SK-N-SH (cell line): Measurements from ENCODE around the gene NOG. TPM values are rescaled to one million over a fixed set of nuclear protein-coding genes. Genes with fewer than 3 reads are reported as not detected.

Experiments
- CTCF ChIA-PET: fragments of 300-600, 350-600 bp; formaldehyde crosslinking; extraction: SDS; loops from one replicate; lab custom pipeline; 2021; lab: Yijun Ruan, JAX
- POLR2A ChIA-PET: fragments of 350-600 bp; sonication (Branson Sonifier 250); formaldehyde crosslinking; extraction: SDS; loops from one replicate; lab custom pipeline; 2020; ENCODE audit warnings: antibody characterized with exemption, inconsistent platforms; lab: Yijun Ruan, JAX
- DNase-seq: peaks from one replicate; pipeline ENCODE4 v3.0.0; 2012
- H2AFZ ChIP-seq: fragments of 200-600 bp; sonication (generic); 2 replicates; pipeline ENCODE4 v1.8.1; 2016; ENCODE audit warnings: antibody characterized with exemption, mild to moderate bottlenecking, low read depth
- H3F3A ChIP-seq: fragments of 200-600 bp; sonication (generic); replicated peaks from 2 replicates; pipeline ENCODE3; 2016; ENCODE audit warnings: antibody characterized with exemption, mild to moderate bottlenecking; ENCODE audit not compliant: insufficient read depth
- H3K27ac ChIP-seq, 2 experiments: fragments of 200-500 bp in 1 of 2; fragments of 200-600 bp in 1 of 2; sonication (Bioruptor generic) in 1 of 2; sonication (generic), shearing (Covaris generic) in 1 of 2; 2 replicates each; pipeline versions ENCODE4 v1.5.1 to v1.6.1; 2014 to 2016; ENCODE audit warnings: low read depth in 2 of 2, inconsistent platforms in 1 of 2, low read length in 1 of 2, mild to moderate bottlenecking in 1 of 2, mixed read lengths in 1 of 2
- H3K27me3 ChIP-seq: fragments of 200-600 bp; sonication (generic), shearing (Covaris generic); 2 replicates; pipeline ENCODE4 v1.6.1; 2016; ENCODE audit warnings: mixed run types; ENCODE audit not compliant: insufficient read depth
- H3K36me3 ChIP-seq, 2 experiments: fragments of 200-500 bp in 1 of 2; fragments of 200-600 bp in 1 of 2; sonication (Bioruptor generic) in 1 of 2; sonication (generic) in 1 of 2; replicated peaks in 1 of 2; 2 replicates each; pipeline versions ENCODE3 to v1.5.1; 2014 to 2016; ENCODE audit warnings: low read length in 1 of 2, mild to moderate bottlenecking in 1 of 2; ENCODE audit not compliant: insufficient read depth in 2 of 2, control insufficient read depth in 1 of 2
- H3K4me1 ChIP-seq, 2 experiments: fragments of 200-500 bp in 1 of 2; fragments of 200-600 bp in 1 of 2; sonication (Bioruptor generic) in 1 of 2; sonication (generic), shearing (Covaris generic) in 1 of 2; 2 replicates each; pipeline versions ENCODE4 v1.5.1 to v1.6.1; 2014 to 2016; ENCODE audit warnings: low read depth in 1 of 2, low read length in 1 of 2, mixed run types in 1 of 2; ENCODE audit not compliant: insufficient read depth in 2 of 2, control insufficient read depth in 1 of 2
- H3K4me2 ChIP-seq: fragments of 200-600 bp; sonication (generic), shearing (Covaris generic); 2 replicates; pipeline ENCODE4 v1.6.1; 2017; ENCODE audit warnings: mixed run types
- H3K4me3 ChIP-seq, 2 experiments: fragments of 200-500 bp in 1 of 2; fragments of 200-600 bp in 1 of 2; sonication (Bioruptor generic) in 1 of 2; sonication (generic), shearing (Covaris generic) in 1 of 2; 2 replicates each; pipeline versions ENCODE4 v1.5.1 to v1.8.1; 2014 to 2016; ENCODE audit warnings: low read depth in 2 of 2, inconsistent platforms in 1 of 2, low read length in 1 of 2, mild to moderate bottlenecking in 1 of 2, mixed read lengths in 1 of 2, moderate library complexity in 1 of 2
- H3K79me2 ChIP-seq: fragments of 200-600 bp; sonication (generic); 2 replicates; pipeline ENCODE4 v1.8.1; 2017; ENCODE audit warnings: mild to moderate bottlenecking; ENCODE audit not compliant: insufficient read depth
- H3K9ac ChIP-seq: fragments of 200-600 bp; sonication (generic); 2 replicates; pipeline ENCODE4 v1.6.1; 2017; ENCODE audit warnings: mixed run types
- H3K9me2 ChIP-seq: fragments of 200-600 bp; sonication (generic); 2 replicates; pipeline ENCODE4 v1.6.1; 2017; ENCODE audit warnings: mixed run types
- H3K9me3 ChIP-seq: fragments of 200-600 bp; sonication (generic); 2 replicates; pipeline ENCODE4 v1.6.1; 2017; ENCODE audit warnings: mixed run types, mild to moderate bottlenecking, moderate library complexity
- H4K20me1 ChIP-seq: fragments of 200-600 bp; sonication (generic); 2 replicates; pipeline ENCODE4 v1.6.1; 2017; ENCODE audit warnings: mild to moderate bottlenecking, mixed run types; ENCODE audit not compliant: insufficient read depth
- EP300 ChIP-seq, 2 experiments: IDR thresholded peaks; 2 replicates each; pipeline versions ENCODE4 v1.4.0 to v1.6.1; 2012; ENCODE audit warnings: borderline replicate concordance in 1 of 2, low read depth in 1 of 2, low read length in 1 of 2
- EZH2phosphoT487 ChIP-seq: fragments of 200-600 bp; sonication (generic); IDR thresholded peaks from 2 replicates; pipeline ENCODE4 v1.6.1; 2017; ENCODE audit warnings: low read depth, mixed run types, mild to moderate bottlenecking, antibody characterized with exemption, moderate library complexity, borderline replicate concordance
- FOXJ3 ChIP-seq: sonication (generic); formaldehyde crosslinking; IDR thresholded peaks from 2 replicates; pipeline ENCODE4 v1.5.1; 2020; ENCODE audit warnings: mild to moderate bottlenecking, missing genetic modification reagents
- JUND ChIP-seq: IDR thresholded peaks from 2 replicates; pipeline ENCODE4 v1.4.0; 2012
- MXI1 ChIP-seq: IDR thresholded peaks from 2 replicates; pipeline ENCODE4 v1.6.1; 2012; ENCODE audit warnings: mild to moderate bottlenecking, low read depth, low read length, improper control_type of control experiment
- NFIC ChIP-seq: IDR thresholded peaks from 2 replicates; pipeline ENCODE4 v1.4.0; 2012; ENCODE audit warnings: borderline replicate concordance
- POLR2AphosphoS5 ChIP-seq: IDR thresholded peaks from 2 replicates; pipeline ENCODE4 v1.6.1; 2012; ENCODE audit warnings: low read depth, low read length
- REST ChIP-seq: IDR thresholded peaks from 2 replicates; pipeline ENCODE4 v1.6.1; 2012; ENCODE audit warnings: mild to moderate bottlenecking, low read depth, low read length, moderate library complexity
- SIN3A ChIP-seq: IDR thresholded peaks from 2 replicates; pipeline ENCODE4 v1.6.1; 2012; ENCODE audit warnings: low read depth, mild to moderate bottlenecking, low read length, moderate library complexity, borderline replicate concordance
- SMC3 ChIP-seq: IDR thresholded peaks from 2 replicates; pipeline ENCODE4 v1.6.1; 2012; ENCODE audit warnings: low read depth, low read length, improper control_type of control experiment
- USF1 ChIP-seq: IDR thresholded peaks from 2 replicates; pipeline ENCODE4 v1.4.0; 2012; ENCODE audit warnings: low read depth, borderline replicate concordance
- WGBS: methylation state at CpG from one replicate; pipeline ENCODE4 v1.1.6; 2017; ENCODE audit warnings: low lambda C conversion rate; 5-methylcytosine and 5-hydroxymethylcytosine counted together
- polyA plus RNA-seq, 3 experiments: library from polyadenylated mRNA; depleted of rRNA; stranded (reverse); fragments of >200 nt; gene quantifications; 2 replicates each; pipeline ENCODE4 v1.2.3, GENCODE V29; 2012
- TF ChIP-seq, protein P1 (sequence below): IDR thresholded peaks from 2 replicates; pipeline ENCODE4 v1.4.0; 2012; ENCODE audit warnings: low read depth, borderline replicate concordance
- TF ChIP-seq, protein P2 (sequence below): IDR thresholded peaks from 2 replicates; pipeline ENCODE4; 2012

Gene NOG
- polyA plus RNA-seq, 1 of the 3 experiments (the other 2 are of a cell fraction): 3.1 TPM

GRCh38 chr17:56639517-56639916 is 46.0 kb downstream of the NOG start:
- CTCF ChIA-PET: interaction anchor here (0.6 to 1.2 kb wide), 3 partner anchors 21 to 46 kb away, joined by 3 read pairs; partner anchors contain the start of gene NOG
- no peak overlapping the region for H3K4me2 ChIP-seq
- H3K27me3 ChIP-seq: peaks cover 4% of the 10 kb centered on the region; the same call in 1 of the 2 replicates
- H3F3A ChIP-seq: peaks cover 17% of the 10 kb centered on the region
- H3K79me2 ChIP-seq: no peaks in the 10 kb centered on the region
- no peaks in the 10 kb centered on the region for H3K9me2 ChIP-seq
- no peak overlapping the region for H3K27ac ChIP-seq
- H3K9ac ChIP-seq: no peak overlapping the region
- 24% methylated on average over 6 of the region's 6 CpGs for WGBS
- POLR2A ChIA-PET: no interaction called here
- H3K36me3 ChIP-seq: no peaks in the 10 kb centered on the region
- DNase-seq: no peak
- H3K4me3 ChIP-seq: no peak overlapping the region
- no peaks in the 10 kb centered on the region for H4K20me1 ChIP-seq
- no peak overlapping the region for H2AFZ ChIP-seq
- peak; percentile 51; the same call in 1 of the 2 replicates for TF ChIP-seq NFIC
- TF ChIP-seq REST: no peak
- TF ChIP-seq EP300 (IDR thresholded peaks at IDR 0.05; ENCODE audit: borderline replicate concordance in 1 of 2, low read depth in 1 of 2, low read length in 1 of 2): no peak
- no peak for TF ChIP-seq SMC3
- no peak for TF ChIP-seq EZH2phosphoT487
- TF ChIP-seq FOXJ3: no peak
- TF ChIP-seq JUND: no peak
- TF ChIP-seq, protein P1, sequence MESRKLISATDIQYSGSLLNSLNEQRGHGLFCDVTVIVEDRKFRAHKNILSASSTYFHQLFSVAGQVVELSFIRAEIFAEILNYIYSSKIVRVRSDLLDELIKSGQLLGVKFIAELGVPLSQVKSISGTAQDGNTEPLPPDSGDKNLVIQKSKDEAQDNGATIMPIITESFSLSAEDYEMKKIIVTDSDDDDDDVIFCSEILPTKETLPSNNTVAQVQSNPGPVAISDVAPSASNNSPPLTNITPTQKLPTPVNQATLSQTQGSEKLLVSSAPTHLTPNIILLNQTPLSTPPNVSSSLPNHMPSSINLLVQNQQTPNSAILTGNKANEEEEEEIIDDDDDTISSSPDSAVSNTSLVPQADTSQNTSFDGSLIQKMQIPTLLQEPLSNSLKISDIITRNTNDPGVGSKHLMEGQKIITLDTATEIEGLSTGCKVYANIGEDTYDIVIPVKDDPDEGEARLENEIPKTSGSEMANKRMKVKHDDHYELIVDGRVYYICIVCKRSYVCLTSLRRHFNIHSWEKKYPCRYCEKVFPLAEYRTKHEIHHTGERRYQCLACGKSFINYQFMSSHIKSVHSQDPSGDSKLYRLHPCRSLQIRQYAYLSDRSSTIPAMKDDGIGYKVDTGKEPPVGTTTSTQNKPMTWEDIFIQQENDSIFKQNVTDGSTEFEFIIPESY: no peak
- 0 out of 4 replicates have a peak, but pooled peaks cover 0 to 7% of the 10 kb centered on the region in 2 experiments for H3K4me1 ChIP-seq
- H3K9me3 ChIP-seq: no peaks in the 10 kb centered on the region

DNA sequence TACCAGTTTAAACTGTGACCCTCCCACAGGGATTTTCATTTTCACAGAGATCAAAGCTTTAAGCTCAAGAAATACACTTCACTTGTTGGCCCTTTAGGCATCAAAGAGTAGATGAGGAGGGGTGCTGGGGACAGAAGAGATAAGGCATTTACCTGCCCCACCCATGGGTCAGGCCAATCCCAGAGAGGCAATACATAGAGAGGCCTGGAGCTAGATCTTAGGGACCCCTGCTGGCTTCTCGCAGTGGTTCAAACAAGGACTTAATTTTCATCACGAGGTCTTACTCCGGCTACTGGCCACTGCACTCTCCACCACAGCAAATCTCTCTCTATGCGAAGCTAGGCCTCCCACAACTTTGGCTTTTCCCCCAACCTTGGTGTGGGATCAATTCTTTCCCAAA is 46.6 kb downstream of the NOG start:
- ChIA-PET CTCF (interaction anchor here (0.7 to 1.3 kb wide), 3 partner anchors 22 to 76 kb away, joined by 3 read pairs; no protein-coding TSS in a partner anchor), POLR2A (no interaction called here)
- no peak overlapping the region for H3K27ac ChIP-seq
- no peak overlapping the region for H3K4me2 ChIP-seq
- H3K9me3 ChIP-seq: no peaks in the 10 kb centered on the region
- no peak for DNase-seq
- H3K4me1 ChIP-seq: 0 out of 4 replicates have a peak, but pooled peaks cover 0 to 7% of the 10 kb centered on the region in 2 experiments
- no peak overlapping the region for H2AFZ ChIP-seq
- no peak overlapping the region for H3K4me3 ChIP-seq
- H3K27me3 ChIP-seq: peaks cover 4% of the 10 kb centered on the region; the same call in 1 of the 2 replicates
- no peak overlapping the region for H3K9ac ChIP-seq
- H3F3A ChIP-seq: peaks cover 17% of the 10 kb centered on the region
- H4K20me1 ChIP-seq: no peaks in the 10 kb centered on the region
- WGBS: 49% methylated on average over 4 of the region's 4 CpGs
- H3K9me2 ChIP-seq: no peaks in the 10 kb centered on the region
- H3K36me3 ChIP-seq: no peaks in the 10 kb centered on the region
- no peaks in the 10 kb centered on the region for H3K79me2 ChIP-seq
- TF ChIP-seq POLR2AphosphoS5: no peak
- no peak for TF ChIP-seq MXI1
- TF ChIP-seq SIN3A: no peak
- TF ChIP-seq REST: no peak
- TF ChIP-seq USF1: no peak
- TF ChIP-seq, protein P2, sequence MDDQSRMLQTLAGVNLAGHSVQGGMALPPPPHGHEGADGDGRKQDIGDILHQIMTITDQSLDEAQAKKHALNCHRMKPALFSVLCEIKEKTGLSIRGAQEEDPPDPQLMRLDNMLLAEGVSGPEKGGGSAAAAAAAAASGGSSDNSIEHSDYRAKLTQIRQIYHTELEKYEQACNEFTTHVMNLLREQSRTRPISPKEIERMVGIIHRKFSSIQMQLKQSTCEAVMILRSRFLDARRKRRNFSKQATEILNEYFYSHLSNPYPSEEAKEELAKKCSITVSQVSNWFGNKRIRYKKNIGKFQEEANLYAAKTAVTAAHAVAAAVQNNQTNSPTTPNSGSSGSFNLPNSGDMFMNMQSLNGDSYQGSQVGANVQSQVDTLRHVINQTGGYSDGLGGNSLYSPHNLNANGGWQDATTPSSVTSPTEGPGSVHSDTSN: no peak
